Measurements from ENCODE around the gene MXD3. TPM values are rescaled to one million over a fixed set of nuclear protein-coding genes. Genes with fewer than 3 reads are reported as not detected.

Gene MXD3
- polyA plus RNA-seq, 1 donor from 2014 or later, result 4.1 TPM

DNA sequence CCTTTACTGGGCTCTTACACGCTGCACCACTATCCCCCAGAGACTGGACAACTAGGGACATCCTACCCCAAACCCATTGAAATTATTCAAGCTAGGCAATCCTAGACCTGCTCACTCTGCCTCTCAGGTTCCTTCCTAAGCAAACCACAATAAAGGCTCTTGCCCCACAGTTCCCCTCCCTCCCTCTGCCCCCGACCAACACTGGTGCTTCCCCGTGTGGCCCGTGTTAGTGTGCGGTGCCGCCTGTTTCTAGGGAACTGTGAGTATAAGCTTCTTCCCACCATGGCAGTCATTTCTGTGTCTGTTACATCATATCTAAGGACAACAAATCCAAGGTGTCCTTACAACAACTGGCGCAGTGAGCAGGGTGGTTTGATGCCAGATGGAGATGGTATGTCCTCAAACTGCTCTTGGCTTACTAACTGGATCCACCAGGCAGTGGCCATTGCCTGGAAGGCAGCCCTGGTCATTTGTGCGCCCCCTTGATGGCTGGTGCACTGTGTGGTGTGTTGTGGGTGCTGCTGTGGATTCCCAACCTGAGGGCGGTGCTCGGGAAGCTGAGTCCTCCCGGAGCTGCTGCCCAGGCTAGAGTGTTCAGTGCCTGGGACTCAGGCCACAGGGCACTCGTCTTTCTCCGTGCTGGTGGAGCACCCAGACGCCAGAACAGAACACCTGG, 8.4 kb upstream of the MXD3 start:
- H3K27ac Mint-ChIP-seq, result peak overlapping the region in 1 of 3 donors; percentile 91
- no peak overlapping the region for H3K4me3 Mint-ChIP-seq
- H3K4me1 Mint-ChIP-seq, result peaks cover 15 to 17% (median 16%) of the 10 kb centered on the region in 3 donors
- peaks cover 8% of the 10 kb centered on the region for H3K36me3 Mint-ChIP-seq
- H3K9me3 Mint-ChIP-seq, result peaks cover 0 to 6% (median 0%) of the 10 kb centered on the region in 3 donors
- no peaks in the 10 kb centered on the region for H3K27me3 Mint-ChIP-seq

DNA sequence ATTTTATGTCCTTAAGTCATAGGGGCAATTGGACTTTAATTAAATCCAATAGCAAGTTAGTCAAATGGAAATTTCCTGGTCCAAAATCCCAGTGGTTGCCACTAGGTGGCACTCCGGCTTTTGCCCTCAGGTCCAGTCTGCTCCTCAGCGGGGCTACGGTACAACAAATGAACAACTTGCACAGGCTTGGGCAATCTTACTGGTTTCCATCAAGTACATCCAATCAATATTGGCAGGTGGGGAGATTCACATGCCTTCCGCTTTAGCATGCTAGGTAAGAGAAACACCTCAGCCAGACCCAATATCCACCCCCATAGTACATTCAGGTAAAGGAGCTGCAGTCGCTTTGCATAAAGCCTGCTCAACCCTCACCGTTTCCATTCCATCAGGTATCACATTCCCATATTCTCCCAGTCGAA, 6.3 kb upstream of the MXD3 start:
- Mint-ChIP-seq H3K9me3 (peaks cover 0 to 6% (median 0%) of the 10 kb centered on the region in 3 donors), H3K4me3 (no peak overlapping the region), H3K4me1 (peaks cover 15 to 19% (median 16%) of the 10 kb centered on the region in 3 donors), H3K36me3 (peaks cover 5% of the 10 kb centered on the region), H3K27me3 (no peaks in the 10 kb centered on the region), H3K27ac (peak overlapping the region in 1 of 3 donors; percentile 60)

DNA sequence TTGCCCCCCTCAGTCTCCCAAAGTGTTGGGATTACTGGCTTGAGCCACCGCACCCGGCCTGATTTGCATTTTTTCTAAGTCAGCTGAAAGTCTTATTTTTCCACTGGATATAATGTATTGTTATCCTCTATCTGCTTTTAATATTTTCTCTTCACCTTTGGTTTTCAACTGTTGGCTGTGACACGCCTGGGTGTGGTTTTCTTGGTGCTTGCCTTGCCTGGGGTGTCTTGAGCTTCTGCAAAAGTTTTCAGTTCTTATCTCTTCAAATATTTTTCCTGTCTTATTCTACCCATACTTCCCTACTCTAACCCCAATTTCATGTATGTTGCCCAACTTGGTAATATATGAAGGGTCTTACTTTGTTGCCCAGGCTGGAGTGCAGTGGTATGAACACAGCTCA, 4.3 kb upstream of the MXD3 start:
- peaks cover 0 to 6% (median 0%) of the 10 kb centered on the region in 3 donors for H3K9me3 Mint-ChIP-seq
- peaks cover 16 to 19% (median 17%) of the 10 kb centered on the region in 3 donors for H3K4me1 Mint-ChIP-seq
- no peaks in the 10 kb centered on the region for H3K27me3 Mint-ChIP-seq
- H3K36me3 Mint-ChIP-seq, result peaks cover 2% of the 10 kb centered on the region
- peak overlapping the region in 1 of 4 donors; percentile 81 for H3K4me3 Mint-ChIP-seq
- no peak overlapping the region for H3K27ac Mint-ChIP-seq

DNA sequence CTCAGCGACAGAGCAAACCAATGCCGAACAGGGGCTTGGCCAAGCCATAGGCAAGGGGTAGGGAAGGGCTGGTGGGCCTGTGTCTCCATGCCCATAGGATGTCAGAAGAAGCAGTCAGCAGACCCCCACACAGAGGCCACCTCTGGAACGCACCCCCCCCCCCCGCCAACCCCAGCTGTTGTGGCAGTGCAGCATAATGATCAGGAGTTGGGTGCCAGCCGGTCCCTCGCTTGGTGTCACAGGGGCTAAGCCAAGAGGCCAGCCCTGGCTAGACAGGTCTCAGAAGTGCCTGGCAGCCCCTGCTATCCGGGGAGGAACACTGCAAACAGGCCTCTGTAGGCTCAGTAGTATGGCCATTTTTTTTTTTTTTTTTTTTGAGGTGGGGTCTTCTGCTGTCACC, 3.7 kb upstream of the MXD3 start:
- peaks cover 18 to 21% (median 18%) of the 10 kb centered on the region in 3 donors for H3K4me1 Mint-ChIP-seq
- H3K27ac Mint-ChIP-seq, result no peak overlapping the region
- H3K4me3 Mint-ChIP-seq, result peak overlapping the region in 1 of 4 donors; percentile 65
- peaks cover 2% of the 10 kb centered on the region for H3K36me3 Mint-ChIP-seq
- H3K9me3 Mint-ChIP-seq, result peaks cover 0 to 6% (median 0%) of the 10 kb centered on the region in 3 donors
- H3K27me3 Mint-ChIP-seq, result no peaks in the 10 kb centered on the region

DNA sequence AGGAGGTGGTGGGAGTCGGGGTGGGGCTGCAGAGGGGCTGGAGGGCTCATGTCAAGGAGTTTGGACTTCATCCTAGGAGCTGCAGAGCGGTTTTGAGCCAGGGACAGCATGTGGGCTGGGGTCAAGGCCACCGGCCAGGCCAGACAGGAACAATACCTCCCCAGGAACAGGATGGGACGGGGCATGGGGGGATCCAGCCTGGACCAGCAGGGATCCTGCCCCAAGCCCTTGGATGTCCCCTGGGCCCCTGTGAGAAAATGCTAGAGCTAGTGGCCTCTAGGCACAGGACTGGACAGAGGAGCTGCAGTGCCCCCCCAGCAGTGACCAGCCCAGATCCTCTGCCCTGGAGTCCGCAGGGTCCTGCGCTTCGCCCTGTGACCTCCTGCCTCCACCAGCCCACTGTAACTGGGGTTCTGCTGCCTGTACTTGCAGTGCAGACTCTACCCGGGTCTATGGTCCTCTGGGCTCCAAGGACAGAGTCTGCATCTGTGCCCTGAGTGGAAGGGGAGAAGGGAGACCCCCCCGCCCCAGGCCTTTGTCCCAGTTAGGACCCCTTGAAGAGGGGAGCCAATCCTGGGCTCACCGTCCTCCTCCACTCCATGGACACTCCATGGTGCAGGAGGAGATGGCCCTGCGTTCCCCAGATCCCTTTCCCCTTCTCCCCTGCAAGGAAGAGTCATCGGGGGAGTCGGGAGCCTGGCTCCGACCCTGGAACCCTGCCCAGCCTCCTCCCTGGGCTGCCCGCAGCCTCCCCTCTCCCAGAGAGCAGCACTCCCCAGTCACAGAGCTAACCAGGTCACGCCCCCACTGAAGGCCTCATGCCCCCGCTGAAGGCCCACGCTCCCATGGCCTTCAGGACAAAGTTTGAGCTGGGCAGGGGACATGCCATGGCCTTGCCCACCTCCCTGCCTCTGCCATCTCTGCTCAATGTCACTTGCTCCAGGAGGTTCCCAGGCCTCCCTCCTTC, 3.0 kb upstream of the MXD3 start:
- peaks cover 2% of the 10 kb centered on the region for H3K36me3 Mint-ChIP-seq
- H3K4me3 Mint-ChIP-seq, result peak overlapping the region in 1 of 4 donors; percentile 65
- H3K27ac Mint-ChIP-seq, result no peak overlapping the region
- no peaks in the 10 kb centered on the region for H3K27me3 Mint-ChIP-seq
- peaks cover 0 to 3% (median 0%) of the 10 kb centered on the region in 3 donors for H3K9me3 Mint-ChIP-seq
- H3K4me1 Mint-ChIP-seq, result peaks cover 23 to 26% (median 24%) of the 10 kb centered on the region in 3 donors

DNA sequence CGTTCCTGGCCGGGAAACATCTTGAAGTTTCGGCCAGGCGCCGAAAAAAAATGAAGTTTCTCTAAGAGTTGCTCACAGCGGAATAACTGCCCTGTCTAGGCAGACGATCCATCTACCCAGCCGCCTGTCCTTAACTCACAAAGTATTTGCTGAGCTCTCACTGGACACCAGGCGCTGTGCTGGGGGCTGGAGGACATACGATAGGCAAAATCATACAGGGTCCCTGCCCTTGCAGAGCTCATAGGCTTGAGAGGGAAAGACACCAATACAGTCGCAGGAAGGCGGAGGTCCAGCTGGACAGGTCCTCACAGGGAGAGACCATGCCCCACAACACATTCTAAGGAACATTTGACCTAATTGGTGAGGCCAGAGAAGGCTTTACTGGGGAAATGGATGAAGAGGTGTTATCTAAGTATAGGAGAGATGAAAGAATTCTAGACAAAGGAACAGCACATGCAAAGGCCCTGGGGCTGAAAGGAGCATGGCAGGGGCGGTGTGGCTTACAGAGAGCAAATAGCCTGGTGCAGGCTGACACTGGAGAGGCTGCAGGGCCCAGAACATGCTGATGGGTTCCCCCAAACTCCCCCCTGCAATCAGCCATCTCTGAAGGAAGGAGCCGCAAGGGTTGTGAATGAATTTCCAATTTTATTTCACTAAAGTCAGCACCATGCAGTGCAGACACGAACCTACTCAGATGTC, 2.0 kb upstream of the MXD3 start:
- Mint-ChIP-seq H3K27me3 (no peaks in the 10 kb centered on the region), H3K4me1 (peaks cover 30 to 35% (median 31%) of the 10 kb centered on the region in 3 donors), H3K27ac (no peak overlapping the region), H3K4me3 (no peak overlapping the region), H3K36me3 (peaks cover 2% of the 10 kb centered on the region), H3K9me3 (no peaks in the 10 kb centered on the region)

DNA sequence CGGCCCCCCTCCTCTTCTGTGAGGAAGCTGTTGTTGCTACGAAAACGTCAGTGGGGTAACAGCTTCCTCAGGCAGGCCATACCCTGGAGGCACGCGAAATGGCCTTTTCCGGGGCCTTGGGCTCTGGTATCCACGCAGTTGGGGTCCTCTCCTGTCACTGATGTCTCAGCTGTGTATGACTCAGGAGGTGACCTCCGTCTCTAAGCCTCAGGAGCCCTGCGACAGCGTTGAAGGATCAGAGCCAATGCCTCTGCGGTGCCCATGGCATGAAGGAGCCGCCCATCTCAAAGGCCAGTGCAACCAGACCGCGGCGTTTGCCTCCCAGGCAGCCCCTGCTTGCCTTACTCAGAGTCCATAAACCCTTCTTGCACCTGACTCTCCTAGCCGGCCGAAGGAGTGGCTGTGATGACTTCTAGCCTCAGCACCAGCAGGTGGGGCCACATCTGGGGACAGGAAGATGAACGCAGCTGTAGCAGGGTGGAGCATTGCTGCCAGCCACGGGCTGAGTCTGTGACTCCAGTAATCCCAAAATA, 1.0 kb upstream of the MXD3 start:
- Mint-ChIP-seq H3K27ac (peak overlapping the region in 2 of 3 donors; percentile 84 to 88), H3K4me3 (peak overlapping the region; percentile 62 to 96 (median 84)), H3K4me1 (peaks cover 28 to 30% (median 29%) of the 10 kb centered on the region in 3 donors), H3K9me3 (no peaks in the 10 kb centered on the region), H3K27me3 (no peaks in the 10 kb centered on the region), H3K36me3 (peaks cover 2% of the 10 kb centered on the region)

DNA sequence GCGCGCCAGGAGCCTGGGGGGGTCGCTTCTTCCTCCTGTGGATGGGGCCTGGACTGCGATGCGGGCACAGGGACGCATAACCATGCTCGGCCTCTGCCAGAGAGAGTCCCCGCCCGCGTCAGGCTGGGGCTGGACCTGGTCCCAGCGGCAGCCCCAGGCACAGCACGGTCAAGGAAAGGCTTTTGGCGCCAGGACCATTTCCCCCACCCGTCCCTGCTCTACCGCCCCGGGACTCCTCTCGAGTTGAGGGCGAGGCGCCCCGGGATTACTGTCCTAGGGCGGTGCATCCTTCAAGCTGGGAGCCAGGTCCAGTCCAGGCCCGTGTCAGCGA, 341 bp downstream of the MXD3 start:
- no peaks in the 10 kb centered on the region for H3K9me3 Mint-ChIP-seq
- peaks cover 2% of the 10 kb centered on the region for H3K36me3 Mint-ChIP-seq
- H3K4me3 Mint-ChIP-seq, result peak overlapping the region; percentile 82 to 96 (median 94)
- H3K4me1 Mint-ChIP-seq, result peaks cover 35 to 36% (median 35%) of the 10 kb centered on the region in 3 donors
- H3K27me3 Mint-ChIP-seq, result no peaks in the 10 kb centered on the region
- H3K27ac Mint-ChIP-seq, result peak overlapping the region in 1 of 3 donors; percentile 88

DNA sequence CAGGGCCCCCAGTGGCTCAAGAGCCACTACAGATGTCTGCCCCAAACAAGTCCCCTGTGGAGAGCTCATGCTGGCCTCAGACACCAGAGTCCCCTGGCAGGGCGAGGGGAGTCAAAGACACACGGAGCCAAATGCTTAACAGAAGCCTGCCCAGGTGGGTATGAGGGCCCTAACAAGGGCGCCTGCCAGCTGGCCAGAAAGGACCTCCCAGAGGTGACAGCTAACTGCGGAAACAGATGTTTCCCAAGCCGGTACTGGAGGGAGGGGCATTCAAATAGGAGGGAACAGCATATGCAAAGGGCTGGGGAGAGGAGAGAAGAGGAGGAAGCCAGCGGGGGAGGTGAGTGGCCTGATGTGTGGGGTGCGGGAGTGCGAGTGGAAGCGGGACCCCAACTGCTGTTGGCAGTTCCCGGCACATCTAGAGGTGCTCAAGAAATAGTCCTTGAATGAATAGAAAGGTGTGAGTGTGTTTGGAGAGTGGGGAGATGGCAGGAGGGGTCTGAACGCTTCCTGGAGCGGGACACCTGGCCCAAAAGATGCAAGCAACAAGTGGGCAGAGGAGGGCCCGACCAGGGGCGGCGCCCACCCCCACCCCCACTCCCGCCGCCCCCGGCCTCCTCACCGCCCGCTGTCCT, 824 bp downstream of the MXD3 start:
- H3K27ac Mint-ChIP-seq, result peak overlapping the region; percentile 39 to 94 (median 71)
- H3K27me3 Mint-ChIP-seq, result no peaks in the 10 kb centered on the region
- no peaks in the 10 kb centered on the region for H3K36me3 Mint-ChIP-seq
- H3K4me1 Mint-ChIP-seq, result peaks cover 31 to 41% (median 36%) of the 10 kb centered on the region in 3 donors
- H3K9me3 Mint-ChIP-seq, result no peaks in the 10 kb centered on the region
- H3K4me3 Mint-ChIP-seq, result peak overlapping the region; percentile 82 to 96 (median 94)

DNA sequence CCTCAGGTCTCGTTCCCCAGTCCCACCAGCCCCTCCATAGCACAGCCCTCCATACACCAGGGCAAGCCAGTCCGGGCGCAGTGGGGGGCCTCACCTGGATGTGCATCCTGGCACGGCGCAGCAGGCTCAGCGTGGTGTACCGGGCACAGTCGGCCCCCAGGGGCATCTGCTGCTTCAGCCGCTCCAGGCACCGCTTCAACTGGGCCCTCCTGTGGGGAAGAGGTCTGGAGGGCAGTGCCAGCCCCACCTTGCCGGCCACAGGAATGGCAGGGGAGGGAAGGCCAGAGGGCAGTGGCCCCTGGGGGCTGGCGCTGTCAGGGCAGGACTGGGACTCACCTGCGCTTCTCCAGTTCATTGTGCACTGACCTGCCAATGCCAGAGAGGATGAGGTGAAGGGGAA, 1.4 kb downstream of the MXD3 start:
- no peaks in the 10 kb centered on the region for H3K27me3 Mint-ChIP-seq
- H3K27ac Mint-ChIP-seq, result peak overlapping the region in 2 of 3 donors; percentile 94
- no peaks in the 10 kb centered on the region for H3K36me3 Mint-ChIP-seq
- H3K9me3 Mint-ChIP-seq, result no peaks in the 10 kb centered on the region
- H3K4me1 Mint-ChIP-seq, result peaks cover 31 to 45% (median 40%) of the 10 kb centered on the region in 3 donors
- peak overlapping the region; percentile 82 to 96 (median 94) for H3K4me3 Mint-ChIP-seq

DNA sequence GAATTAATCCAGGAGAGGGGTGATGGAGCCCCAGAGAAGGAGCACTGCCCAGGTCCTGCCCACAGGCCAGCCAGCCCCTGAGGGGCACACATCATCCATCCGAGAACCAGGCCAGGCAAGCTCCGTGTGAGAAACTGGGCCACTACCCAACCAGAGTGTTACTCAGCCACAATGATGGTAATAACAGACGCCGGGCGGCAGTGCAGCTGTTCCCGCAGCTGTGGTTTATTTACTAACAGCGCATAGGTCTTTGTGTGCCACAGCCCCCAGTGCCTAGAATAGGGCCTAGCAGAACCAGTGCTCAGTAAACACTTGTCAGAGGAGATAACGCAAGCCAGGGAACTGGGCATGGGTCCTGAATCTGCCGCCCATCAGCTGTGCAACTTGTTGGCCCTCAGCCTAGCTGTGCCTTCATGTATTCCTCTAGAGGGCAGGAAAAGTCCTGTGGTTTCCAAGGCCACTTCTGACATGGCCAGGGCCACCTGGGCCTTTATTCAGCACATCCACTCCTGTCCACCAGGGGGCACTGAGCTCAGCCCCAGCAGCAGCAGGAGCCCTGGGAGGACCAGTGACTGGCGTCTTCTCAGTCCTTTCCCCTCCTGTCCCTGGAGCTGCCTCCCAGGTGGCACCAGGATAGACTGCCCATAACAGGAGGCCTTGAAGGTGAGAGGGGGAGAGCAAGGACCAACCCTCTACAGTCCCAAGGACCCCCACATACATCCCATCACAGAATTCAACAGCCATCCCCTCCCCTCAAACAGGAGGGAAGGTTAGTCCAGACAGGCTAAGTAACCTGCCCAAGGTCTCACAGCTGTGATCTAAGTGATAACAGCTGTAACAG, 2.1 kb downstream of the MXD3 start:
- Mint-ChIP-seq H3K4me1 (peaks cover 36 to 52% (median 48%) of the 10 kb centered on the region in 3 donors), H3K27ac (peak overlapping the region; percentile 76 to 94 (median 88)), H3K9me3 (no peaks in the 10 kb centered on the region), H3K36me3 (peaks cover 2% of the 10 kb centered on the region), H3K27me3 (no peaks in the 10 kb centered on the region), H3K4me3 (peak overlapping the region; percentile 60 to 82 (median 76))

DNA sequence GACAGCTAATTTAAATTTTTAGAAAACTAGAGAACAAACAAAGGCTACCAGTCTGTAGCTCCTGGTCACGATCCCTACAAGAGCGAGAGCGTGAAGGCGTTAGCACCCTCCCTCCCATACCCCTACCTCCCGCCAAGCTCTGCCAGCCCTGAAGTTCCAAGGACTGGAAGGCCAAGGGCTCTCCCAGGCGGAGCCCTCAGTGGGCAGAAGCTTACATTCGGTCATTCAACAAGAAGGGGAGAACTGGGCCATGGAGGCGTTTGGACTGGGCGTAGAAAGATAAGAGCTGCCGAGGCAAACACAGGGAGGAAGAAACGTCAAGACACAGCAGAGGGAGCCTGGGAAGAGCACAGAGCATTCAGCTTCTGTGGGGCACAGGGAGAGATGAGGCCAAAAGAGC, 3.0 kb downstream of the MXD3 start:
- Mint-ChIP-seq H3K4me1 (peaks cover 41 to 57% (median 52%) of the 10 kb centered on the region in 3 donors), H3K27me3 (no peaks in the 10 kb centered on the region), H3K27ac (peak overlapping the region in 2 of 3 donors; percentile 88 to 94), H3K9me3 (no peaks in the 10 kb centered on the region), H3K4me3 (peak overlapping the region in 2 of 4 donors; percentile 79 to 82), H3K36me3 (peaks cover 2% of the 10 kb centered on the region)
